Osteoblast (primary cell): ENCODE data around the gene TMEM225. TPM values are rescaled to one million over a fixed set of nuclear protein-coding genes. Genes with fewer than 3 reads are reported as not detected.

Source experiments
- DNase-seq: peaks from one replicate; pipeline ENCODE4 v3.0.0; 2011; ENCODE audit warnings: low spot score, mixed read lengths; ENCODE audit not compliant: insufficient read length; ENCODE audit errors: missing footprints
- H2AFZ ChIP-seq: 2 replicates; pipeline ENCODE4 v1.6.0; 2011; ENCODE audit warnings: mild to moderate bottlenecking, low read length
- H3K27ac ChIP-seq: 2 replicates; pipeline ENCODE4 v1.5.1; 2011; ENCODE audit warnings: mild to moderate bottlenecking, low read depth, low read length, moderate library complexity
- H3K27me3 ChIP-seq: 2 replicates; pipeline ENCODE4 v1.6.0; 2012; ENCODE audit warnings: mild to moderate bottlenecking, control low read depth, inconsistent platforms, low read length, moderate library complexity; ENCODE audit not compliant: insufficient read depth
- H3K36me3 ChIP-seq: 2 replicates; pipeline ENCODE4 v1.5.1; 2011; ENCODE audit warnings: mild to moderate bottlenecking, low read length, control low read depth, moderate library complexity; ENCODE audit not compliant: insufficient read depth
- H3K4me1 ChIP-seq: 2 replicates; pipeline ENCODE4 v1.5.1; 2011; ENCODE audit warnings: mild to moderate bottlenecking, low read length, control low read depth, moderate library complexity; ENCODE audit not compliant: insufficient read depth
- H3K4me2 ChIP-seq: 2 replicates; pipeline ENCODE4 v1.6.0; 2011; ENCODE audit warnings: mild to moderate bottlenecking, low read length; ENCODE audit not compliant: insufficient read depth
- H3K4me3 ChIP-seq: fragments of 200-600 bp; sonication (generic); 3 replicates; pipeline ENCODE4 v1.5.1; 2012; ENCODE audit warnings: mild to moderate bottlenecking, low read length, inconsistent platforms; ENCODE audit not compliant: insufficient read depth
- H3K79me2 ChIP-seq: 2 replicates; pipeline ENCODE4 v1.6.0; 2012; ENCODE audit warnings: mild to moderate bottlenecking, low read length, control low read depth, inconsistent platforms; ENCODE audit not compliant: insufficient read depth
- H3K9me3 ChIP-seq: 2 replicates; pipeline ENCODE4 v1.5.1; 2011; ENCODE audit warnings: low read depth, low read length, control low read depth
- H4K20me1 ChIP-seq: 2 replicates; pipeline ENCODE4 v1.6.0; 2012; ENCODE audit warnings: mild to moderate bottlenecking, low read length, control low read depth; ENCODE audit not compliant: insufficient read depth
- total RNA-seq: library from RNA; depleted of rRNA; stranded (reverse); fragments of >200 nt; gene quantifications from 2 replicates; pipeline ENCODE4 v1.2.3, GENCODE V29; 2012
- TF ChIP-seq, protein P1 (sequence below): IDR thresholded peaks from 2 replicates; pipeline ENCODE4 v1.5.1; 2011; ENCODE audit warnings: mild to moderate bottlenecking, low read depth, low read length, moderate library complexity; ENCODE audit errors: extremely low read depth

The TMEM225 gene
- total RNA-seq, 1 donor = not detected

DNA sequence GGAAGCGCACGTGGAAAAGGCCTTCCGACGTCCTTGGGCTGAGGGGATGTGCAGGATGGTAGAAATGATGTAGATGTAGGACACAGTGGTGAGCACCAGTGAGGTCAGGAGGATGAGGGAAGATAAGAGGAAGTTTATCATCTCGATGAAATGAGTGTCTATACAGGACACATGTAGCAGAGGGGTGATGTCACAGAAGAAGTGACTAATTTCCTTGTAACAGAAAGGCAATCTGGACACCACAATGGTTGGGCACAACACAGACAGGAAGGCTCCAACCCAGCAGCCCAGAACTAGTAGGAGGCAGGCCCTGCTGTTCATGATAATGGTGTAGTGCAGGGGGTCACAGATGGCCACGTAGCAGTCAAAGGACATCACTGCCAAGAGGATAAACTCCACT lies 44.3 kb downstream of the TMEM225 start:
- Histone ChIP-seq H3K4me1 (no peaks in the 10 kb centered on the region), H3K27me3 (no peaks in the 10 kb centered on the region), H4K20me1 (no peaks in the 10 kb centered on the region), H2AFZ (no peak overlapping the region), H3K27ac (no peak overlapping the region), H3K4me2 (no peak overlapping the region), H3K36me3 (no peaks in the 10 kb centered on the region), H3K79me2 (no peaks in the 10 kb centered on the region), H3K9me3 (no peaks in the 10 kb centered on the region), H3K4me3 (no peak overlapping the region)
- DNase-seq = no peak
- TF ChIP-seq, protein P1, sequence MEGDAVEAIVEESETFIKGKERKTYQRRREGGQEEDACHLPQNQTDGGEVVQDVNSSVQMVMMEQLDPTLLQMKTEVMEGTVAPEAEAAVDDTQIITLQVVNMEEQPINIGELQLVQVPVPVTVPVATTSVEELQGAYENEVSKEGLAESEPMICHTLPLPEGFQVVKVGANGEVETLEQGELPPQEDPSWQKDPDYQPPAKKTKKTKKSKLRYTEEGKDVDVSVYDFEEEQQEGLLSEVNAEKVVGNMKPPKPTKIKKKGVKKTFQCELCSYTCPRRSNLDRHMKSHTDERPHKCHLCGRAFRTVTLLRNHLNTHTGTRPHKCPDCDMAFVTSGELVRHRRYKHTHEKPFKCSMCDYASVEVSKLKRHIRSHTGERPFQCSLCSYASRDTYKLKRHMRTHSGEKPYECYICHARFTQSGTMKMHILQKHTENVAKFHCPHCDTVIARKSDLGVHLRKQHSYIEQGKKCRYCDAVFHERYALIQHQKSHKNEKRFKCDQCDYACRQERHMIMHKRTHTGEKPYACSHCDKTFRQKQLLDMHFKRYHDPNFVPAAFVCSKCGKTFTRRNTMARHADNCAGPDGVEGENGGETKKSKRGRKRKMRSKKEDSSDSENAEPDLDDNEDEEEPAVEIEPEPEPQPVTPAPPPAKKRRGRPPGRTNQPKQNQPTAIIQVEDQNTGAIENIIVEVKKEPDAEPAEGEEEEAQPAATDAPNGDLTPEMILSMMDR = no peak

DNA sequence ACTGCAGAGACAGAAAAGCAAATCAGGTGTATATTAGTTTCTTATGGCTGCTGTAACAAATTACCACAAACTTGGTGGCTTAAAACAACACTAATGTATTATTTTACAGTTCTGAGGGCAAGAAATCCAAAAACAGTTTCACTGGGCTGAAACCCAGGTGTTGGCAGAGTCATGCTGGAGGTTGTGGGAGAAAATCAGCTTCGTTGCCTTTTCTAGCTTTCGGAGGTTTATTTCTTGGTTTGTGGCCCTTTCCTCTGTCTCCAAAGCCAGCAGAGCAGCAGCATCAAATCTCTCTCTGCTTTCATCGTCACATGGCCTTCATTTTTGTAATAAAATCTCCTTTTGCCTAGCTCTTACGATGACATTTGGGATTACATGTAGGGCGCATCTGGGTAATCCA lies 46.3 kb downstream of the TMEM225 start:
- H3K27me3 ChIP-seq = no peaks in the 10 kb centered on the region
- no peaks in the 10 kb centered on the region for H3K4me1 ChIP-seq
- H4K20me1 ChIP-seq = no peaks in the 10 kb centered on the region
- no peak for DNase-seq
- no peaks in the 10 kb centered on the region for H3K9me3 ChIP-seq
- H2AFZ ChIP-seq = no peak overlapping the region
- no peak overlapping the region for H3K4me3 ChIP-seq
- TF ChIP-seq, protein P1 = no peak
- H3K79me2 ChIP-seq = no peaks in the 10 kb centered on the region
- H3K27ac ChIP-seq = no peak overlapping the region
- no peaks in the 10 kb centered on the region for H3K36me3 ChIP-seq
- no peak overlapping the region for H3K4me2 ChIP-seq

DNA sequence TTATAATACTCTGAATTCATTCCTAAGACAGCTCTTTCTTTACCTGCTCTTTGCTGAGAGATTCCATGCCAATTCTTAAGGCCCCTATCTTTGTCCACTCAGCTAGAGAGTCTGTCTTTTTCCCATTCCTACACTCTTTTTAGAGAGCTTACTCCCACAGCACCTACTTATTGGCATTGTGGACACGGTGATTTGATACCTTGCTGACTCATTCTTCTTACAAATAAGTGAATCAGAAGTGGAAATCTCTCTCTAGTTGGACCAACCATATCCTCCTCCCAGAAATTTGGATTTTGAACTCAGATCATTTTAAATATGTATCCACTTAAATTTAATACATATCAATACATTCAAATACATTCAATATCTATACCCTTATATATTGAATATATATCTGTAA lies 46.8 kb downstream of the TMEM225 start:
- H4K20me1 ChIP-seq = no peaks in the 10 kb centered on the region
- TF ChIP-seq, protein P1 = no peak
- no peaks in the 10 kb centered on the region for H3K79me2 ChIP-seq

DNA sequence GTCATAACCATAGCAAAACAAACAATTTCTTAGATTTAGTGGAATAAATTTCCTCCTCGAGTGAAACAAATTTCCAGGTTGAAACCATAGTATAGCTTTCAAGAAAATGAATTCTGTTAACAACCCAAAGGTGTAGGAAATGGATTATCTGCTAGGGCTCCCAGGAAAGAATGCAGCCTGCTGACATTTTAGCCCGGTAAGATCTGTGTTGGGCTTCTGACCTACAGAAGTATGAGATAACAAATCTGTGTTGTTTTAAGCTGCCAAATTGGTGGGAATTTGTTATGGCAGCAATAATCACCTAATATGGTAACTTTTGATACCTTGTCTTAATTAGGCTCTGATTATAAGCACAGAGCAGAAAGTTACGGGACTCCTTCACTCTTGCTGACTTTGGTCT lies 47.3 kb downstream of the TMEM225 start:
- H2AFZ ChIP-seq = no peak overlapping the region
- DNase-seq = no peak
- H4K20me1 ChIP-seq = no peaks in the 10 kb centered on the region
- no peaks in the 10 kb centered on the region for H3K9me3 ChIP-seq
- H3K27ac ChIP-seq = no peak overlapping the region
- no peak overlapping the region for H3K4me3 ChIP-seq
- H3K36me3 ChIP-seq = no peaks in the 10 kb centered on the region
- H3K4me1 ChIP-seq = no peaks in the 10 kb centered on the region
- TF ChIP-seq, protein P1 = no peak
- no peaks in the 10 kb centered on the region for H3K79me2 ChIP-seq
- H3K27me3 ChIP-seq = no peaks in the 10 kb centered on the region
- no peak overlapping the region for H3K4me2 ChIP-seq

More for the DNA sequence above, 46.8 kb downstream of the TMEM225 start:
- Histone ChIP-seq H3K9me3 (no peaks in the 10 kb centered on the region), H3K4me3 (no peak overlapping the region), H3K27me3 (no peaks in the 10 kb centered on the region), H3K36me3 (no peaks in the 10 kb centered on the region), H2AFZ (no peak overlapping the region), H3K4me1 (no peaks in the 10 kb centered on the region), H3K27ac (no peak overlapping the region), H3K4me2 (no peak overlapping the region)
- DNase-seq = no peak
